Endothelial cell of umbilical vein (primary cell): ENCODE data around the gene COLQ. TPM values are rescaled to one million over a fixed set of nuclear protein-coding genes. Genes with fewer than 3 reads are reported as not detected.

ENCODE experiments used
- BruUV-seq: library from RNA; stranded (reverse); fragments of 400-500 nt; replicated peaks from 2 replicates; lab custom pipeline; 2021; lab: Mats Ljungman, UMichigan
- CTCF ChIA-PET: fragments of 300-600, 350-600 bp; sonication (Branson Sonifier 250); formaldehyde crosslinking; loops from one replicate; lab custom pipeline; 2021; ENCODE audit warnings: antibody characterized with exemption, inconsistent platforms; lab: Charles Lee
- POLR2A ChIA-PET: fragments of 300-600, 350-600 bp; sonication (Branson Sonifier 250); formaldehyde crosslinking; loops from one replicate; lab custom pipeline; 2021; ENCODE audit warnings: antibody characterized with exemption, inconsistent platforms; lab: Charles Lee
- DNase-seq: peaks from one replicate; pipeline ENCODE4 v3.0.0-alpha.2; 2011; ENCODE audit warnings: low read depth, low spot score
- FAIRE-seq: peaks from 2 replicates; lab custom pipeline; 2011; peaks lifted over from hg19 to GRCh38; lab: Jason Lieb, UNC
- H2AFZ ChIP-seq: 2 replicates; pipeline ENCODE4 v1.6.0; 2012; ENCODE audit warnings: low read depth, low read length, control low read depth, inconsistent platforms
- H3K27ac ChIP-seq: 2 replicates; pipeline ENCODE4 v1.5.1; 2011; ENCODE audit warnings: low read depth, mild to moderate bottlenecking, control low read depth, low read length, moderate library complexity; ENCODE audit not compliant: insufficient read depth
- H3K27me3 ChIP-seq, 2 experiments: 2 replicates each; pipeline versions ENCODE4 v1.6.0 to v1.6.1; 2011; ENCODE audit warnings: low read length in 2 of 2, mixed read lengths in 1 of 2; ENCODE audit not compliant: control insufficient read depth in 2 of 2, insufficient read depth in 2 of 2
- H3K36me3 ChIP-seq, 2 experiments: 2 replicates in 1 of 2; 3 replicates in 1 of 2; pipeline ENCODE4 v1.5.1; 2011; ENCODE audit warnings: low read length in 2 of 2, mild to moderate bottlenecking in 1 of 2, moderate library complexity in 1 of 2; ENCODE audit not compliant: control insufficient read depth in 2 of 2, insufficient read depth in 2 of 2; ENCODE audit errors: extremely low read depth in 1 of 2
- H3K4me1 ChIP-seq: 3 replicates; pipeline ENCODE4 v1.5.1; 2011; ENCODE audit warnings: mild to moderate bottlenecking, low read length; ENCODE audit not compliant: control insufficient read depth, insufficient read depth; ENCODE audit errors: extremely low read depth
- H3K4me2 ChIP-seq: 2 replicates; pipeline ENCODE4 v1.6.1; 2011; ENCODE audit warnings: low read length, control low read depth, mixed read lengths; ENCODE audit not compliant: insufficient read depth
- H3K4me3 ChIP-seq, 3 experiments: fragments of 200-600 bp in 1 of 3; sonication (generic), shearing (Covaris generic) in 1 of 3; replicated peaks in 1 of 3; 2 replicates each; pipeline ENCODE4 v1.5.1; 2011 to 2016; ENCODE audit warnings: control low read depth in 3 of 3, low read length in 3 of 3, mild to moderate bottlenecking in 2 of 3, inconsistent platforms in 1 of 3, low read depth in 1 of 3, moderate library complexity in 1 of 3; ENCODE audit not compliant: insufficient read depth in 1 of 3
- H3K79me2 ChIP-seq: 2 replicates; pipeline ENCODE4 v1.6.0; 2012; ENCODE audit warnings: low read length, inconsistent platforms; ENCODE audit not compliant: control insufficient read depth, insufficient read depth
- H3K9ac ChIP-seq: replicated peaks from 2 replicates; pipeline ENCODE3; 2011; ENCODE audit warnings: low read length, control low read depth; ENCODE audit not compliant: insufficient read depth; ENCODE audit errors: extremely low read depth
- H3K9me1 ChIP-seq: replicated peaks from 3 replicates; pipeline ENCODE4 v1.6.0; 2011; ENCODE audit warnings: mild to moderate bottlenecking, low read length; ENCODE audit not compliant: control insufficient read depth, insufficient read depth; ENCODE audit errors: extremely low read depth
- H3K9me3 ChIP-seq: replicated peaks from 2 replicates; pipeline ENCODE4 v1.5.1; 2012; ENCODE audit warnings: low read length, inconsistent platforms; ENCODE audit not compliant: control insufficient read depth, insufficient read depth
- H4K20me1 ChIP-seq: replicated peaks from 2 replicates; pipeline ENCODE3; 2011; ENCODE audit warnings: mild to moderate bottlenecking, low read length; ENCODE audit not compliant: control insufficient read depth, insufficient read depth; ENCODE audit errors: extremely low read depth
- EZH2 ChIP-seq: IDR thresholded peaks from 2 replicates; pipeline ENCODE4 v1.6.1; 2012; ENCODE audit warnings: borderline replicate concordance, low read depth, mild to moderate bottlenecking, moderate library complexity, low read length, inconsistent platforms; ENCODE audit not compliant: severe bottlenecking
- FOS ChIP-seq: IDR thresholded peaks from 2 replicates; pipeline ENCODE4 v1.6.1; 2011; ENCODE audit warnings: mild to moderate bottlenecking, low read length, moderate library complexity, borderline replicate concordance; ENCODE audit not compliant: insufficient read depth
- MYC ChIP-seq: IDR thresholded peaks from one replicate; pipeline ENCODE4 v1.6.1; 2011; ENCODE audit warnings: mild to moderate bottlenecking, low read depth, low read length
- POLR2A ChIP-seq: IDR thresholded peaks from 2 replicates; pipeline ENCODE4 v1.6.1; 2012; ENCODE audit warnings: low read depth, mild to moderate bottlenecking, control low read depth, low read length
- POLR2AphosphoS5 ChIP-seq: IDR thresholded peaks from 2 replicates; pipeline ENCODE4 v1.6.1; 2012; ENCODE audit warnings: low read depth, mild to moderate bottlenecking, control low read depth, low read length, moderate library complexity; ENCODE audit not compliant: insufficient read depth
- dilution Hi-C: fragments of 300-500 bp; cut with MboI; formaldehyde crosslinking; loops from one replicate; pipeline ENCODE4 v1.15.0; 2019; ENCODE audit warnings: low sequenced_read_pairs; ENCODE audit not compliant: extremely low pct_ligation_motif_present
- intact Hi-C: fragments of 100-400 bp; cut with micrococcal nuclease; formaldehyde crosslinking; loops from one replicate; pipeline ENCODE4 v1.10.0; 2022
- polyA plus RNA-seq, 4 experiments: library from polyadenylated mRNA; depleted of rRNA in 3 of 4; stranded (reverse) in 3 of 4; unstranded in 1 of 4; fragments of >200 nt; gene quantifications; 2 replicates each; pipeline versions ENCODE4 v1.2.1 to v1.2.3, GENCODE V29; 2011 to 2012; ENCODE audit warnings: missing spikeins in 1 of 4
- total RNA-seq: library from RNA; stranded (reverse); gene quantifications from 2 replicates; pipeline ENCODE4 v1.2.3, GENCODE V29; 2021
- TF ChIP-seq, protein P1 (sequence below): IDR thresholded peaks from 2 replicates; pipeline ENCODE4 v1.6.1; 2011; ENCODE audit not compliant: insufficient read depth, insufficient read length

COLQ gene
- total and polyA plus RNA-seq, 2 donors (not counting 3 experiments of a cell fraction or from before 2014, with no cell fraction given), result 2.0 to 2.3 TPM

DNA sequence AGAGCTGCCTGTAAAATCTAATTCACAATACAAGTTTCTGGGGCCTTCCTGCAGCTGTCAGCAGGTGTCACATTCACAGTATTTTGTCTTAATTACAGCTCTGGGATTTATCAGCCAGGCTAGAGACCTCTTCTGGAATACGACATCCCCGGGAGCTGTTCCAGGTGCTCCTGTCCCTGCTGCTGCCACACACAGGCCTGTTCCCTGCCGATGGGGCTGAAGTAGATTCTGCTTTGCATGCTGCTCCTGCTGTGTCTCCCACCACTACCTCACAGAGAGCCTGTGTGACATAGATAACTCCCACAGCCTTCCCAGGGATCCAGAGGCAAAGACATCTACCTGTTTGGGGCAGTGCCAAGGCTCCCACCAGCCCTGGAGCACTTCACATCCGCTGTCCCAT lies 20.4 kb downstream of the COLQ start:
- no peak overlapping the region for H3K9ac ChIP-seq
- ChIA-PET CTCF (interaction anchor here (1.7 kb wide), 1 partner anchor 34 kb away, joined by 6 read pairs; no protein-coding TSS in a partner anchor), POLR2A (no interaction called here)
- no peak overlapping the region for H2AFZ ChIP-seq
- H3K4me2 ChIP-seq, result no peak overlapping the region
- no peak for DNase-seq
- no peak for FAIRE-seq
- H3K4me1 ChIP-seq, result no peaks in the 10 kb centered on the region
- BruUV-seq, result no TSS peak
- no peaks in the 10 kb centered on the region for H3K79me2 ChIP-seq
- no peaks in the 10 kb centered on the region for H4K20me1 ChIP-seq
- H3K4me3 ChIP-seq, result no peak overlapping the region
- no peak overlapping the region for H3K27ac ChIP-seq
- dilution Hi-C loops, result no loop called here
- H3K36me3 ChIP-seq, result no peaks in the 10 kb centered on the region
- TF ChIP-seq MYC (no peak), POLR2A (no peak), FOS (no peak), POLR2AphosphoS5 (no peak)
- TF ChIP-seq, protein P1, sequence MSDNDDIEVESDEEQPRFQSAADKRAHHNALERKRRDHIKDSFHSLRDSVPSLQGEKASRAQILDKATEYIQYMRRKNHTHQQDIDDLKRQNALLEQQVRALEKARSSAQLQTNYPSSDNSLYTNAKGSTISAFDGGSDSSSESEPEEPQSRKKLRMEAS, result no peak
- H3K9me1 ChIP-seq, result no peaks in the 10 kb centered on the region
- intact Hi-C loops, result no loop called here
- peaks cover 3 to 4% of the 10 kb centered on the region in 2 experiments for H3K27me3 ChIP-seq
- no peaks in the 10 kb centered on the region for H3K9me3 ChIP-seq

DNA sequence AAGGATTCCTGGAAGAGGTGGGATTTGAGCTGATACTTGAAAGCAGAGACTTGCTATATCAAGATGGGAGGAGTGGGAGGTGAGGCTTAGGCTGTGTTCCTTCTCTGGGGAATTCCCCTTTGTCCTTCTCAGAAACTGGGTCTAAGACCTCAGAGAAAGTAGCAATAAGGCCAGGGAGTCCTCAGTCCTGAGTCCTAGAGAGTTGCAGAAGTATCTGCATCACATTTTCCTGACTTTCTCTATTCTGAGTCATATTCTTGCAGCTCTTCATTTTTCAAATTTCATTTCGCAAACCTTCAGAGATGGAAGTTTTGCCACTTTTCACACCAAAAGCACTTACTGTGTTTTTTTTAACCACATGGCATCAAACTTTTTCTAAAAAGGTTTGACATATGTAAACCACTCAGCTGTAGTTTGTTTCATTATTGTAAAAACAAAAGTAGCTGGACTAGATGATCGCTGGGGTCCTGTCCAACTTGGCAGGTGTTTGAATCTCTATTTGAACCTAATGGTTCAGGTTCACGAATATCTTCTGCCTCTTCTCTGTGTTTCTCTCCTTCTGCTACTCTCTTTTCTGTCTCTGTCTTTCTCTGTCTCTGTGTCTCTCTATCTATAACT lies 21.3 kb downstream of the COLQ start:
- TF ChIP-seq EZH2, result no peak

More for the DNA sequence above, 21.3 kb downstream of the COLQ start:
- Histone ChIP-seq H3K9ac (no peak overlapping the region), H3K4me3 (no peak overlapping the region), H3K79me2 (no peaks in the 10 kb centered on the region), H3K36me3 (no peaks in the 10 kb centered on the region), H3K27ac (no peak overlapping the region), H3K4me2 (no peak overlapping the region), H3K9me1 (no peaks in the 10 kb centered on the region), H3K9me3 (no peaks in the 10 kb centered on the region), H4K20me1 (no peaks in the 10 kb centered on the region), H2AFZ (no peak overlapping the region), H3K4me1 (no peaks in the 10 kb centered on the region), H3K27me3 (peaks cover 3 to 4% of the 10 kb centered on the region in 2 experiments)
- CTCF ChIA-PET, result interaction anchor here (0.8 to 1.7 kb wide), 2 partner anchors 21 to 33 kb away, joined by 3 to 6 read pairs; no protein-coding TSS in a partner anchor
- POLR2A ChIA-PET, result no interaction called here
- FAIRE-seq, result no peak
- BruUV-seq, result no TSS peak
- DNase-seq, result no peak
- intact Hi-C loops (no loop called here), dilution Hi-C loops (no loop called here)
